ENCODE measurements around the gene CXCR5.

Gene CXCR5

GRCh38 chr11:118902336-118903203 lies 18.9 kb downstream of the CXCR5 start:
- Histone ChIP-seq H3K4me2 (ENCODE audit: low read length) (no peak overlapping the region), H2AFZ (no peak overlapping the region), H3K9ac (no peak overlapping the region), H3K27ac (no peak overlapping the region), H3K9me3 (ENCODE audit: control insufficient read depth, low read length) (no peaks in the 10 kb centered on the region), H3K4me1 (no peaks in the 10 kb centered on the region), H3K36me3 (ENCODE audit: control insufficient read depth, insufficient read depth, low read length) (no peaks in the 10 kb centered on the region), H3K79me2 (no peaks in the 10 kb centered on the region), H3K27me3 (ENCODE audit: control insufficient read depth, insufficient read depth, low read length) (no peaks in the 10 kb centered on the region), H3K4me3 (ENCODE audit: low read depth, low read length) (no peak overlapping the region)
- no peak for TF ChIP-seq CTCF (IDR thresholded peaks at IDR 0.05)

GRCh38 chr11:118903204-118904015 lies 19.7 kb downstream of the CXCR5 start:
- TF ChIP-seq CTCF (IDR thresholded peaks at IDR 0.05) = no peak
- no peak overlapping the region for H3K4me2 ChIP-seq (ENCODE audit: low read length)
- H3K27me3 ChIP-seq (ENCODE audit: control insufficient read depth, insufficient read depth, low read length) = no peaks in the 10 kb centered on the region
- H3K4me1 ChIP-seq = no peaks in the 10 kb centered on the region
- no peak overlapping the region for H3K27ac ChIP-seq
- no peak overlapping the region for H3K9ac ChIP-seq
- no peaks in the 10 kb centered on the region for H3K36me3 ChIP-seq (ENCODE audit: control insufficient read depth, insufficient read depth, low read length)
- no peaks in the 10 kb centered on the region for H3K9me3 ChIP-seq (ENCODE audit: control insufficient read depth, low read length)
- no peak overlapping the region for H3K4me3 ChIP-seq (ENCODE audit: low read depth, low read length)
- H3K79me2 ChIP-seq = no peaks in the 10 kb centered on the region
- no peak overlapping the region for H2AFZ ChIP-seq

DNA sequence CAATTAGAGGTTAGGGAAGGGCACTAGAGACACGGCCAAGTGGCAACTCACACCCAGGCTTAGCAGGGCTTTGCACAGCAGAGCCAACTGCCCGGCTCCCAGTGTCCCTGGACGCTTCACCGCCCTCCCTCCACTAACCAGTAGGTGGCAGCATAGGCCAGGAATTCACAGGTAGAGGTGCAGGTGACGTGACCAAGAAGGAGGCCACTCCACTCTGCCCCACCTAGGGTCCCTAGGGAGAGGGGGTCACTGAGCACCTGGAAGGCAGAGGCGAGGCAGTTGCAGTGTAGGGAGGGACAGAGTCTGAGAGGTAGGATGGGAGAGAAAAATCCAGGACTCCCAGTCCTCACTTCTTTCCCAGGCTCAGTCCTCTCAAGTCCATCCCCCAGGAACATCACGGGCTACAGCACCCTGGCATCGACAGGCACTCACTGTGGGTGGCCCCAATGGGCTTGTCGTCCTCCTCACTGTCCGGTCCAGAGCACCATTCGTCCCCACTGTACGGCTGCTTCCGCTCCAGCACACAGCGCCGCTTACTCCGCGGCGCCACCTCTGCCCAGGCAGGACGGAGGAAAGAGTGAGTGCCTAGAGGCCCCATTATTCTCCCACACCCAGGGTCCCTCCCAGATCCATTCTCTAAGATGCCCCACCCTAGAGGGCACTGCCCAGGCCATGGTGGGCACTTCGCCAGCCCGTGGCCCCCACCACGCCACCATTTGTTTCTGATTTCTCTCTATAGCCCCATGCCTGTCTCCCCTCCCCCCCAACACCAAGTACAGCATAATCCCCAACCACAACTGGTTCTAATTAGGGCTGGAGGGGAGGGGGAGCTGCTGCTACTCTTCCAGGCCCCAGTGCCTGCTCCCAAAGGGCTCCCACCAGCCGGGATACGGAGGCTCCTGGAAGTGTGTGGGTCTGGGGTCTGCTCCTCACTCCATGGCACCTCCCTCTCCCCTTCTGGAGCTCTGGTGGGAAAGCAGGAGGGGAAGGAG lies 23.7 kb downstream of the CXCR5 start:
- H2AFZ ChIP-seq = no peak overlapping the region
- H3K27me3 ChIP-seq (ENCODE audit: control insufficient read depth, insufficient read depth, low read length) = no peaks in the 10 kb centered on the region
- no peaks in the 10 kb centered on the region for H3K36me3 ChIP-seq (ENCODE audit: control insufficient read depth, insufficient read depth, low read length)
- H3K9me3 ChIP-seq (ENCODE audit: control insufficient read depth, low read length) = no peaks in the 10 kb centered on the region
- no peak overlapping the region for H3K4me3 ChIP-seq (ENCODE audit: low read depth, low read length)
- H3K9ac ChIP-seq = no peak overlapping the region
- peak; percentile 71 for TF ChIP-seq CTCF (IDR thresholded peaks at IDR 0.05)
- H3K79me2 ChIP-seq = no peaks in the 10 kb centered on the region
- no peak overlapping the region for H3K27ac ChIP-seq
- H3K4me1 ChIP-seq = peaks cover 9% of the 10 kb centered on the region
- no peak overlapping the region for H3K4me2 ChIP-seq (ENCODE audit: low read length)

DNA sequence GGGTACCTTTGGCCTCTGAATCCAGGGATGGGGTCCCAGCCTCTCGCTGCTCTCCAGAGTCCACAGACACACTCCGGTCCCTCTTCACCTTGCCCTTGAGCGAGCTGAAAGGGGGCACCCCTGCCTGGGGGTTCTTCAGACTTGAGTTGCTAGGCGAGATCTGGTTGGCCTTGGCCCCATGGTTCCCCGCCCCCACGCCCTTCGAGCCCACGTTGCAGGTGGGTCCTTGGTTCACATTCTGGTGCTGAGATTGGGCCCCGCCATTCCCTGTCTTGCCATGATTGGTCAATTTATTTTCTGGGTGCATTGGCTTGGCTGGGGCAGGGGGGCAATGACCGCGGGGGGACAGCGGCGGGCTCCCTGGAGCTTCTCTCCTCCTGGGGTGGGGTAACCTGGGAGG lies 24.6 kb downstream of the CXCR5 start:
- H3K4me1 ChIP-seq = peaks cover 11% of the 10 kb centered on the region
- TF ChIP-seq CTCF (IDR thresholded peaks at IDR 0.05) = no peak

More for the DNA sequence above, 24.6 kb downstream of the CXCR5 start:
- Histone ChIP-seq H3K36me3 (ENCODE audit: control insufficient read depth, insufficient read depth, low read length) (no peaks in the 10 kb centered on the region), H3K27me3 (ENCODE audit: control insufficient read depth, insufficient read depth, low read length) (no peaks in the 10 kb centered on the region), H3K4me3 (ENCODE audit: low read depth, low read length) (no peak overlapping the region), H3K4me2 (ENCODE audit: low read length) (no peak overlapping the region), H3K9ac (no peak overlapping the region), H2AFZ (no peak overlapping the region), H3K79me2 (no peaks in the 10 kb centered on the region), H3K27ac (no peak overlapping the region), H3K9me3 (ENCODE audit: control insufficient read depth, low read length) (no peaks in the 10 kb centered on the region)

Measured in parathyroid adenoma (tissue), 2 donors.